CD4-positive, alpha-beta T cell treated with Interleukin-6 for 4 hours (primary cell): ENCODE results near the gene COPZ2.
"Not testable (repeated sequence)": the region's sequence is repeated elsewhere in the genome, so short reads cannot be mapped to it uniquely, and the experiment has no call there.

Experiments used
- DNase-seq: peaks from one replicate; pipeline ENCODE4 v3.0.0-alpha.2; 2020; ENCODE audit warnings: mixed read lengths

COPZ2 gene

DNA sequence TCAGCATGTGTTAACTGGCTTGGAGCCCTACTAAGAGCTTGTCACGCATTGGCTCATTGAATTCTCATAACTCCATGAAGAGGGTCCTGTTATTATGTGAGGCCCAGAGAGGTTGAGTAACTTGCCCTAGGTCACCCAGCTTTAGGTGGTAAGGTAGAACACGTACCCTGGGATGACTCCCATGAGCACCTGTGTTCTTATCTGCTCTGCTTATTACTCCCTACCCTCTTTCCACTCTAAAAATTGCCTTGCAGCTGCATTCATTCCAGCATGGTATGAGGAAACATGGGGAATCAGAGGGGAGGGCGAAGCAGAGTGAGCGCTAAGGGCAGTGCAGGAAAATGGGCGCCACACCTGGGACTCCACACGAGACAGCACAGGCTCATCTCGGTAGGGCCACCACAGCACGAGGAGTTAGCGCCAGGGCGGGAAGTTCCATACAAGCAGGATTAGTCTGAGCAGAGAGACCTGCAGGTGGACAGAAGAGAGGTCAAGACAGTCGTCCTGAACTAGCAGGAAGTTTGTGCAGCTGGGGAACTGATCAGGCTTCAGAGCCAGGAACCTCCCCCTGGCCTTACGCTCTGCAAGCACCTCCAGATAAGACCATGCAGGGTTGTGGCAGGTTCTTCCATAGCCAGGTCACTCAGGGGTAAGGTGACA lies 10.1 kb downstream of the COPZ2 start:
- no peak for DNase-seq

DNA sequence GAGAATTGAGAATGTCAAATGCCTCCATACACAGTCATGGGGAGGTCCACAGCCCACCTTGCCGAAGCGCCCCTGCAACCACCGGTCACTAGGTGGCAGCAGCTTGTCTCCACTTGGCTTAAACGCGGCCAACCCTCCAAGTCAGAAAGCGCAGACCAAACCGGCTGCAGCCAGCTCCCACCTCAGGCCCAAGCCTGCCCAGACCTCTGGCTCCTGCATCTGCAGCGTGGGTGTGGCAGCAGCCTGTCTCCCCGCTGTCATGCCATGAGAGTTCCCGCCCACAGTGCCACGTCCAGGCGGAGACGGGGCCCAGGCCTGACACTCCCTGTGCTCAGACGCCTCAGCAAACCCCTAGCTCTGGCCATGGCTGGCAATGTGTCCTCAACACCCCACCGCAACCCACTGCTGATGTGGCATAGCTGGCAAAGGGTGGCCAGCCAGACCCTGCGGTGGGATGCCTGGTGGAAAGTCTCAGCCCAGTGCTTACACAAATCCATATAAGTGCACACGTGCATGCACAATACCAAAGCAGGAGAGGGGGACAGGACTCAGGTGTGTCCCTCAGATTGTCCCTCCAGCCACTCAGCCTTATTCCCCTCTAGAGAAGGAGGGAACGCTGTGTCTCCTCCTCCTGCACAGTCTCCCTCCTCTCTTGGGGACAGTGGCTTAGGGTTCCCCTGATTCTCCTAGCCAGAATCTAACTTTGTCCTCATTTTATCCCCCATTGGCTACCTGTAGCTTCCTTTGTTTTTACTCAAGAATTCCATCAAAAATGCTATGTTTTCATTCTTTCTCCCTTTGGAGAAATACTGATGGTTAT lies 10.9 kb downstream of the COPZ2 start:
- peak; percentile 75 for DNase-seq

GRCh38 chr17:48025904-48026501 lies 11.6 kb downstream of the COPZ2 start:
- no peak for DNase-seq

DNA sequence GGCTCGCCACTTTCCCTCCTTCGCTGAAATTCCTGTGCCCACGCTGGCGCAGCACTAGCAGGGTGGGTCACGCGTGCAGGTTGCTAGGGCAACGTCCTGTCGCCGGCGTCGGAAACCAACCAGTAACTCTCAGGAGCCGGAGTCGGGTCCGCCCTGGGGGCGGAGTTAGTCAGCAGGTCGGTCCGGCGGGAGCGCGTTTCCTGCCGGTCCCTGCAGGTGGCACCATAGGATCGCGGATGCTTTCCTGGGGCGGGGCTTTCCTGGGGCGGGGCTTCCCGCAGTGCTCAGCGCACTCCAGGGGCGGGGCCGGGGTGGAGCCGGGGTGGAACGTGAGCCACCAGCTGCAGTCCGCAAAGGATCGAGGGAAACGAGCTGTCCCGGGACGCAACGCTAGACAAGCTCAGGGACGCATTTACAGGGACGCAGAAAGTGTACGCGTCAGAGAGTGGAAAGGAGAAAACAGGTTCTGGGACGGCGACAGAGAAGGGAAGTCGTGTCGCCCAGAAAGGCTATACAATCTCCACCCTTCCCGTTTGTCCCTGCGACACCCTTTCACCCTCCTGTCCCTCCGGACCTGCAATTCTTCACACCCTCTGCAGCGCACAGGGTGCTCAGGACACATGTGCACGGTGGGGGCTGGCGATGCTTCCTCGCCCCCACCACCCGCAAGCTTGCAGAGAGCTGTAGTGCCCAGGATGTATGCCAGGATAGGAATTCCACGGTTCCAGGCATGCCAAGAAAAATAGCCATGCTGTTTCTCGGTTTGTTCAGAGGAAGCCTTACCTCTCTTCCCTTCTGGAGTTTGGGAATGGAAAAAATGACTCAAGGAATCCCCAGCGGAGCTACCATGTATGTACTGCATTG lies 12.3 kb downstream of the COPZ2 start:
- peak; percentile 99 for DNase-seq

DNA sequence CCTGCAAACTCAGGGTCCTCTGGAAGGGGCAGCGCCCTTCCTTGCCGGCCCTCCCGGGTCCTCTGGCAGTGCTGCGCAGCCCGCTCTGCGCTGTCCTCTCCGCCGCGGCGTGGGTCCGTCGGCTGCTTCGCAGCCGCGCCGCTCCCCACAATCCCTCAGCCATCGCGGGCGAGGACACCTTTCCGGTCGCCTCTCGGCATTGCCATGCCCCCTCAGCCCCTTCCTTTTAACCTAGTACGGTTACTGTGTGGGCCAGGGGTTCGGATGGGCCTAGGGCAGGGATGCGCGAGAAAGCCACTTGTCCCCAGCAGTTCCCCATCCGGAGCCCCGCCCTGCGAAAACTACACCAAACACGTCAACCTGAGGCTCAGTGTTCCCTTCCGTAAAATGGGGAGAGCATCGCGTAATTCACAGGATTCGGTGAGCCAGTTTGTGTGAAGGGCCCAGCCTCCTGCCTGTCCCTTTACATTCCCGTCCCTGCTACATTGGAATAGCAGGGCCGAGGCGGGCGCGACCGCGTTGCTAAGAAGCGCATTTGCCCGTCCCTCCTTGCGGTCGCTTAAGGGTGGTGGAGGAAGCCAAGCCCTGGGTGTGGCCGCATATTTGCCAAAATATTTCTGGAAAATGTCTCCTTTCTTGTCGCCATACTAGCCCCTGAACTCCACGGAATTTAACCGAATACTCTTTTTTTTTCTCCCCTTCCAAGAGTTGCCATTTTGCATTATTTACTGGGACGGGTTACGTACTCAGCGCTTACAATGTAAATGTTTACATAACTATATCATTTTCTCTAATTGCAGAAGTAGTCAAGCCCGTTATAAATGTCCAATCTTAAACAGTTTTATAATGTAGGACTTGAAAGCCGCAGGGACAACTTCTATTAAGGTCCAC lies 13.2 kb downstream of the COPZ2 start:
- DNase-seq = peak; percentile 46

- DNase-seq = peak; percentile 54
Observed at GRCh38 chr17:48023400-48024148, 14.0 kb downstream of the COPZ2 start.

GRCh38 chr17:48022901-48023300 lies 14.7 kb downstream of the COPZ2 start:
- DNase-seq = no peak

- no peak for DNase-seq
Observed at GRCh38 chr17:48021934-48022333, 15.7 kb downstream of the COPZ2 start.

DNA sequence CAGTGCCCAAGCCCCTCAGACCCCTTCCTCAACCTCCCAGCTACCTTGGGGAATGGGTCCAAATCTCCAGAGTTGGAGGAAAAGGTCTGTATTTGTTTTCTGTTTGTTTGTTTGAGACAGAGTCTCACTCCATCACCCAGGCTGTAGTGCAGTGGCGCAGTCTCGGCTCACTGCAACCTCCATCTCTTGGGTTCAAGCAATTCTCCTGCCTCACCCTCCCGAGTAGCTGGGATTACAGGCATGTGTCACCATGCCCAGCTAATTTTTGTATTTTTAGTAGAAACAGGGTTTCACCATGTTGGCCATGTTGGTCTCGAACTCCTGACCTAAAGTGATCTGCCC lies 19.8 kb downstream of the COPZ2 start:
- DNase-seq = not testable (repeated sequence)

- no peak for DNase-seq
Observed at GRCh38 chr17:48016112-48016511, 21.5 kb downstream of the COPZ2 start.

GRCh38 chr17:48014595-48015111 lies 22.9 kb downstream of the COPZ2 start:
- DNase-seq = no peak

- DNase-seq = no peak
Observed at GRCh38 chr17:48013876-48014594, 23.6 kb downstream of the COPZ2 start.

DNA sequence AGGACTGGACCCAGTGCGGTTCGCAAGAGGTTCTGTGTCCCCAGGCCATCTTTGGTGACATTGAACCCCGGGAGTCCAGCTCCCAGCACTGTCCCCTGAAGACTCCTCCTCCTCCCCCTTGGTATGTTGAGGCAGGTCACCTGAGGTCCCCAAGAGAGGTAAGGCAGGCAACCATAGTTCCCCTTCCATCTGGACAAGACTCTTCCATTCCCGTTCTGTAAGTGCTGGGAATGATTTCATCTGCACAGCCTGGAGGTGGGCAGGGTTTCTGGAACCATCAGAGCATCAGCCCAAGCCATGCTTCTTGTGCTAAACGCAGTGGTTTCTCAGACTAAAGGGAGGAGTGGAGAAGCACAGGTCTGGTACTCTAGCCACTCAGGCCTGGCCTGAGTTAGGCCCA lies 24.9 kb downstream of the COPZ2 start:
- no peak for DNase-seq

GRCh38 chr17:48012151-48012520 lies 25.5 kb downstream of the COPZ2 start:
- DNase-seq = peak; percentile 75

- peak; percentile 53 for DNase-seq
Observed at GRCh38 chr17:48011405-48012150, 26.0 kb downstream of the COPZ2 start.

- DNase-seq = no peak
Observed at GRCh38 chr17:48010193-48010592, 27.4 kb downstream of the COPZ2 start.

DNA sequence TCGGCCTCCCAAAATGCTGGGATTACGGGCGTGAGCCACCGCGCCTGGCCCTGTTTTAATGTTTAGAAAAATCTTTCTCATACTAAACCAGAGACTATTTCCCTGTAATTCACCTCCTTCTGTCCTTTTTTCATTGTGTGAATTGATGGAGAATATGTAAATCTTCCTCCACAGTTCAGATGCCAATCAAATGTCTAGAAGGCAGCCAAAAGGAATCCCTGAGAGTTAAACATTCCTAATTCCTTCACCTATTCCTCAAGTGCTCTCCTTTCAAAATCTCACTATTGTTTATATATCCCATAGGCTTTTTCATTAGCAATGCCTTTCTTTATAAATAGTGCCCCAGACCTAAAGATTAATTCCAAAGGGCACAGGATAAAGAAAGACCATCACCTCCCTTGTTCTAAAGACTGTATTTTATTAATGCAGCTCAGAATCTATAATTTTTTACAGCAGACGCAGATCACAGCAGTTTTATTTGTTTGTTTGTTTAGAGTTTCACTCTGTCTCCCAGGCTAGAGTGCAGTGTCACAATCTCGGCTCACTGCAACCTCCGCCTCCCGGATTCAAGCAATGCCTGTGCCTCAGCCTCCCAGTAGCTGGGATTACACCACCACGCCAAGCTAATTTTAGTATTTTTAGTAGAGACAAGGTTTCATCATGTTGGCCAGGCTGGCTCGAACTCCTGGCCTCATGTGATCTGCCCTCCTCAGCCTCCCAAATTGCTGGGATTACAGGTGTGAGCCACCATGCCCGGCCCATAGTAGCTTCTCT lies 30.5 kb downstream of the COPZ2 start:
- DNase-seq = no peak

DNA sequence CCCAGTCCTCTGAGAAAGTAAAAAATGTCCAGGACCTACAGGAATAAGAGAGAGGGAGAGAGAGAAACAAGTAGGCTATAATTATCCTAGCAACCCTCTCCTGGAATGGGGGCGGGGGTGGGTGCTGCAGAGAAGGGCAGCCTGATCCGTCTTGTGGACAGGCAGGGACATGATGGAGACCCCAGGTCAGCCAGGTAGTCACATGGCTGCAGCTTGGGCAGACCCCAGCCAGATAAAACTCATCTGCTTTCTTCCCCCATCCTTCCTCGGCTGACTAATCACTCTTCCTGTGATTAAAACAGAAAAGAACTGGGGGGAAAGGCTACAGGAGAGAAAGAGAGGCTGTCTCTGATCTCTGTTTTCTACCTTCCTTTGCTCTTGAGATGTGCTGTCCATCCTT lies 32.6 kb downstream of the COPZ2 start:
- no peak for DNase-seq
